ENCODE measurements around the gene GPNMB.
"Not testable (repeated sequence)": the region's sequence is repeated elsewhere in the genome, so short reads cannot be mapped to it uniquely, and the experiment has no call there.

Gene GPNMB

DNA sequence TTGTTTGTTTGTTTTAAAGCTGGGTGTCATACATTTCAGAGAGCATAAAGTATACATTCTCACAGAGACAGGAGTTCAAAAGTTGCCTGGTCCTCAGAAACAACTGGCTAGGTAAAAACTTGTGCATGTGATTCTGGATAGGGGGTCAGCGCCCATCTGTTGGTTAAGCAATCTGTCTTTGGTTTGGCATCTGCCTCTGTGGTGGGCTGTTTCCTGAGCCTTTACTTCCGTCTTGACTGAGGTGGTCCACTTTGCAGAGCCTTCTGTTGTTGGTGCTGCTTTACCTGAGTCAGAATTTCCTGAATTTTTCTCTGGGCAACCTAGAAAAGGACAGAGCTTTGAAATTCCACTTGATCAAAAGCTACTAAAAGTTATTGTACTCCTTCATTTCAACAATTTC, 65.6 kb downstream of the GPNMB start:
- DNase-seq, result not testable (repeated sequence)

GRCh38 chr7:23315366-23315765, 68.8 kb downstream of the GPNMB start:
- no peak for DNase-seq
